IMR-90 (cell line): ENCODE results near the gene PRRC1. TPM values are rescaled to one million over a fixed set of nuclear protein-coding genes. Genes with fewer than 3 reads are reported as not detected.

Experiments
- ATAC-seq: fragments of 200-7000 bp; cut with Tn5 transposase; 2 replicates; pipeline ENCODE4 v1.9.1; 2020; ENCODE audit warnings: low read depth, mild to moderate bottlenecking, moderate library complexity
- BruUV-seq: library from RNA; stranded (reverse); fragments of 400-500 nt; replicated peaks from 2 replicates; lab custom pipeline; 2021; lab: Mats Ljungman, UMichigan
- CTCF ChIA-PET: fragments of 300-600 bp; formaldehyde crosslinking; extraction: SDS; loops from one replicate; lab custom pipeline; 2021; ENCODE audit warnings: antibody characterized with exemption; lab: Yijun Ruan, JAX
- POLR2A ChIA-PET: fragments of 300-600 bp; sonication (Branson Sonifier 250); formaldehyde crosslinking; loops from one replicate; lab custom pipeline; 2022; ENCODE audit warnings: antibody characterized with exemption; ENCODE audit not compliant: unreplicated experiment; lab: Charles Lee
- DNase-seq: peaks from one replicate; pipeline ENCODE4 v3.0.0; 2013
- H2AFZ ChIP-seq: replicated peaks from 2 replicates; pipeline ENCODE3; 2013; ENCODE audit warnings: low read length, mild to moderate bottlenecking; ENCODE audit not compliant: poor library complexity
- H2AK5ac ChIP-seq: 2 replicates; pipeline ENCODE4 v1.6.1; 2013; ENCODE audit warnings: low read depth, low read length, inconsistent platforms
- H2AK9ac ChIP-seq: replicated peaks from 2 replicates; pipeline ENCODE3; 2013; ENCODE audit warnings: mild to moderate bottlenecking, low read depth, low read length, moderate library complexity; ENCODE audit not compliant: poor library complexity
- H2BK120ac ChIP-seq: 2 replicates; pipeline ENCODE4 v1.6.1; 2013; ENCODE audit warnings: low read depth, low read length, inconsistent platforms
- H2BK15ac ChIP-seq: 3 replicates; pipeline ENCODE4 v1.6.1; 2013; ENCODE audit warnings: low read depth, low read length, inconsistent platforms
- H2BK20ac ChIP-seq: 2 replicates; pipeline ENCODE4 v1.6.1; 2013; ENCODE audit warnings: low read depth, mild to moderate bottlenecking, inconsistent platforms, low read length, moderate library complexity
- H2BK5ac ChIP-seq: 2 replicates; pipeline ENCODE4 v1.6.1; 2013; ENCODE audit warnings: mild to moderate bottlenecking, low read depth, low read length, inconsistent platforms; ENCODE audit not compliant: poor library complexity, severe bottlenecking
- H3K14ac ChIP-seq: replicated peaks from 2 replicates; pipeline ENCODE4 v1.6.1; 2013; ENCODE audit warnings: low read depth, low read length, inconsistent platforms
- H3K18ac ChIP-seq: 2 replicates; pipeline ENCODE4 v1.6.1; 2013; ENCODE audit warnings: low read depth, low read length, control low read depth
- H3K23ac ChIP-seq: 2 replicates; pipeline ENCODE4 v1.6.1; 2013; ENCODE audit warnings: low read depth, low read length, inconsistent platforms
- H3K27ac ChIP-seq: 2 replicates; pipeline ENCODE4 v1.5.1; 2013; ENCODE audit warnings: mild to moderate bottlenecking, control low read depth, low read length; ENCODE audit not compliant: insufficient read depth
- H3K27me3 ChIP-seq: 2 replicates; pipeline ENCODE4 v1.6.1; 2013; ENCODE audit warnings: low read length; ENCODE audit not compliant: control insufficient read depth, insufficient read depth
- H3K36me3 ChIP-seq: 2 replicates; pipeline ENCODE4 v1.6.1; 2013; ENCODE audit warnings: low read length, mixed read lengths; ENCODE audit not compliant: control insufficient read depth, insufficient read depth
- H3K4ac ChIP-seq: 2 replicates; pipeline ENCODE4 v1.6.1; 2013; ENCODE audit warnings: low read depth, low read length, inconsistent platforms
- H3K4me1 ChIP-seq: 2 replicates; pipeline ENCODE4 v1.6.1; 2013; ENCODE audit warnings: low read length, mixed read lengths; ENCODE audit not compliant: control insufficient read depth, insufficient read depth
- H3K4me2 ChIP-seq: 2 replicates; pipeline ENCODE4 v1.6.1; 2013; ENCODE audit warnings: low read depth, mild to moderate bottlenecking, control low read depth, low read length, moderate library complexity
- H3K4me3 ChIP-seq: 2 replicates; pipeline ENCODE4 v1.5.1; 2013; ENCODE audit warnings: low read depth, mild to moderate bottlenecking, control low read depth, low read length, moderate library complexity; ENCODE audit not compliant: insufficient read depth
- H3K56ac ChIP-seq: 2 replicates; pipeline ENCODE4 v1.6.1; 2013; ENCODE audit warnings: low read length, inconsistent platforms; ENCODE audit not compliant: insufficient read depth; ENCODE audit errors: extremely low read depth
- H3K79me1 ChIP-seq, 2 experiments: 2 replicates each; pipeline ENCODE4 v1.6.1; 2013; ENCODE audit warnings: low read length in 2 of 2, inconsistent platforms in 1 of 2, low read depth in 1 of 2
- H3K9ac ChIP-seq: 2 replicates; pipeline ENCODE4 v1.6.1; 2013; ENCODE audit warnings: low read depth, low read length, control low read depth
- H3K9me1 ChIP-seq: 2 replicates; pipeline ENCODE4 v1.6.1; 2013; ENCODE audit warnings: low read length, inconsistent platforms; ENCODE audit not compliant: insufficient read depth
- H3K9me3 ChIP-seq: 2 replicates; pipeline ENCODE4 v1.6.1; 2013; ENCODE audit warnings: low read length; ENCODE audit not compliant: control insufficient read depth, insufficient read depth
- H4K20me1 ChIP-seq: 2 replicates; pipeline ENCODE4 v1.6.1; 2013; ENCODE audit warnings: low read length, inconsistent platforms; ENCODE audit not compliant: insufficient read depth
- H4K5ac ChIP-seq: 2 replicates; pipeline ENCODE4 v1.6.1; 2013; ENCODE audit warnings: mild to moderate bottlenecking, low read depth, low read length, control low read depth
- H4K8ac ChIP-seq, 2 experiments: 2 replicates each; pipeline ENCODE4 v1.6.1; 2013; ENCODE audit warnings: low read depth in 2 of 2, low read length in 2 of 2, control low read depth in 1 of 2, inconsistent platforms in 1 of 2
- H4K91ac ChIP-seq: 2 replicates; pipeline ENCODE4 v1.6.1; 2013; ENCODE audit warnings: low read depth, low read length, inconsistent platforms; ENCODE audit not compliant: insufficient read depth
- BHLHE40 ChIP-seq: fragments of 150-350 bp; IDR thresholded peaks from 2 replicates; pipeline ENCODE4 v1.6.1; 2016; ENCODE audit warnings: mild to moderate bottlenecking, low read depth, low read length
- CEBPB ChIP-seq: IDR thresholded peaks from 2 replicates; pipeline ENCODE4 v1.6.1; 2012; ENCODE audit warnings: low read depth, low read length, improper control_type of control experiment
- CHD1 ChIP-seq: IDR thresholded peaks from 2 replicates; pipeline ENCODE4 v1.6.1; 2012; ENCODE audit warnings: low read depth, low read length, improper control_type of control experiment
- CTCF ChIP-seq: conservative IDR thresholded peaks from 2 replicates; pipeline ENCODE4 v1.5.1; 2012; ENCODE audit warnings: mild to moderate bottlenecking, low read depth, low read length, improper control_type of control experiment
- FOS ChIP-seq: fragments of 150-350 bp; IDR thresholded peaks from 2 replicates; pipeline ENCODE4 v1.6.1; 2016; ENCODE audit warnings: low read depth, low read length
- MAFK ChIP-seq: IDR thresholded peaks from 2 replicates; pipeline ENCODE4 v1.6.1; 2012; ENCODE audit warnings: low read depth, low read length, improper control_type of control experiment
- MAZ ChIP-seq: IDR thresholded peaks from 2 replicates; pipeline ENCODE4 v1.6.1; 2012; ENCODE audit warnings: low read depth, mild to moderate bottlenecking, low read length, improper control_type of control experiment, moderate library complexity, borderline replicate concordance
- MXI1 ChIP-seq: IDR thresholded peaks from 2 replicates; pipeline ENCODE4 v1.6.1; 2012; ENCODE audit warnings: low read depth, mild to moderate bottlenecking, low read length, moderate library complexity, borderline replicate concordance
- NFE2L2 ChIP-seq: fragments of 150-350 bp; IDR thresholded peaks from 2 replicates; pipeline ENCODE4 v1.6.1; 2016; ENCODE audit warnings: low read depth, mild to moderate bottlenecking, low read length
- POLR2A ChIP-seq: IDR thresholded peaks from 2 replicates; pipeline ENCODE4 v1.6.1; 2012; ENCODE audit warnings: mild to moderate bottlenecking, low read depth, low read length
- RAD21 ChIP-seq: IDR thresholded peaks from 2 replicates; pipeline ENCODE4 v1.6.1; 2012; ENCODE audit warnings: low read length, improper control_type of control experiment
- RCOR1 ChIP-seq: IDR thresholded peaks from 2 replicates; pipeline ENCODE4 v1.6.1; 2012; ENCODE audit warnings: mild to moderate bottlenecking, low read length, improper control_type of control experiment; ENCODE audit not compliant: insufficient replicate concordance
- RFX5 ChIP-seq: IDR thresholded peaks from 2 replicates; pipeline ENCODE4 v1.8.0; 2012; ENCODE audit warnings: low read depth, mild to moderate bottlenecking, low read length, moderate library complexity
- USF2 ChIP-seq: fragments of 150-350 bp; IDR thresholded peaks from 2 replicates; pipeline ENCODE4 v1.6.1; 2017; ENCODE audit warnings: mild to moderate bottlenecking, antibody characterized with exemption, low read length, low read depth
- WGBS, 2 experiments: methylation state at CpG; one replicate each; pipeline versions ENCODE4 v1.1.5 to v1.1.7; 2013; ENCODE audit warnings: missing lambda C conversion rate in 2 of 2; ENCODE audit not compliant: insufficient read length in 1 of 2; ENCODE audit errors: extremely low coverage in 2 of 2; 5-methylcytosine and 5-hydroxymethylcytosine counted together
- dilution Hi-C: fragments of 300-500 bp; cut with HindIII; formaldehyde crosslinking; loops from one replicate; pipeline ENCODE4 v1.14.3; 2018; ENCODE audit warnings: low sequenced_read_pairs; ENCODE audit not compliant: unreplicated experiment
- in situ Hi-C: fragments of 300-500 bp; cut with MboI; formaldehyde crosslinking; loops from 3 replicates; pipeline ENCODE4 v1.14.3; 2019; ENCODE audit warnings: low sequenced_read_pairs, inconsistent platforms, mixed read lengths
- intact Hi-C: fragments of 100-400 bp; cut with micrococcal nuclease; formaldehyde crosslinking; loops from 2 replicates; pipeline ENCODE4 v1.10.0; 2022
- polyA plus RNA-seq, 3 experiments: library from polyadenylated mRNA; depleted of rRNA; stranded (reverse); fragments of >200 nt; gene quantifications; 2 replicates each; pipeline ENCODE4 v1.2.3, GENCODE V29; 2012; ENCODE audit warnings: low replicate concordance in 1 of 3
- total RNA-seq: library from RNA; depleted of rRNA; stranded (reverse); fragments of >200 nt; gene quantifications from 2 replicates; pipeline ENCODE4 v1.2.3, GENCODE V29; 2012

The PRRC1 gene
- total and polyA plus RNA-seq, 2 of the 4 experiments (the other 2 are of a cell fraction): 46.8 to 63.1 TPM

- dilution Hi-C loops: no loop called here
- Histone ChIP-seq H3K36me3 (no peaks in the 10 kb centered on the region), H3K4me1 (no peaks in the 10 kb centered on the region), H2BK20ac (no peak overlapping the region), H3K14ac (no peak overlapping the region), H3K4me2 (no peak overlapping the region), H3K79me1 (no peaks in the 10 kb centered on the region), H3K9me1 (no peaks in the 10 kb centered on the region), H2AK9ac (no peak overlapping the region), H2AK5ac (no peak overlapping the region), H2AFZ (no peak overlapping the region), H4K91ac (no peak overlapping the region), H2BK120ac (no peak overlapping the region), H3K4ac (no peak overlapping the region), H3K27me3 (peaks cover 14% of the 10 kb centered on the region), H3K9me3 (no peaks in the 10 kb centered on the region), H3K18ac (no peak overlapping the region), H4K8ac (no peak overlapping the region), H3K23ac (no peak overlapping the region), H3K9ac (no peak overlapping the region), H2BK15ac (no peak overlapping the region), H4K5ac (no peak overlapping the region), H4K20me1 (no peaks in the 10 kb centered on the region), H3K56ac (no peak overlapping the region), H3K4me3 (no peak overlapping the region), H3K27ac (no peak overlapping the region), H2BK5ac (no peak overlapping the region)
- in situ Hi-C loops: no loop called here
- TF ChIP-seq FOS (no peak), CEBPB (no peak), NFE2L2 (no peak), RCOR1 (no peak), CHD1 (no peak), USF2 (no peak), MXI1 (no peak), RFX5 (no peak), MAFK (no peak), RAD21 (no peak), POLR2A (no peak), MAZ (no peak), BHLHE40 (no peak), CTCF (no peak)
- POLR2A ChIA-PET: no interaction called here
- no peak for ATAC-seq
- intact Hi-C loops: no loop called here
- WGBS, 2 experiments: no CpG with 5 or more reads among the region's 1 CpG
- DNase-seq: no peak
- no TSS peak for BruUV-seq
- CTCF ChIA-PET: no interaction called here
Observed at GRCh38 chr5:127601111-127601510, 83.7 kb downstream of the PRRC1 start.
